Liver (tissue), 9 donors: ENCODE data around the gene NR3C1. TPM values are rescaled to one million over a fixed set of nuclear protein-coding genes. Genes with fewer than 3 reads are reported as not detected.
A peak's percentile ranks its signal among the peaks of the same experiment; 100 is the strongest.

Experiments used
- DNase-seq: peaks from one replicate; pipeline ENCODE4 v3.0.0-alpha.2; 2017; ENCODE audit warnings: low spot score
- H3K27ac ChIP-seq, 2 donors: one replicate each; pipeline ENCODE4 v1.7.0; 2013; ENCODE audit warnings: inconsistent platforms in 2 of 2, low read length in 2 of 2, control low read depth in 1 of 2, low read depth in 1 of 2, mild to moderate bottlenecking in 1 of 2
- H3K27me3 ChIP-seq, 4 donors: one replicate each; pipeline versions ENCODE4 v1.6.1 to v1.7.0; 2013; ENCODE audit warnings: low read length in 3 of 4, inconsistent platforms in 1 of 4, mild to moderate bottlenecking in 1 of 4, moderate library complexity in 1 of 4; ENCODE audit not compliant: control insufficient read depth in 4 of 4, insufficient read depth in 4 of 4
- H3K36me3 ChIP-seq, 4 donors: one replicate each; pipeline versions ENCODE4 v1.6.1 to v1.7.0; 2013; ENCODE audit warnings: low read length in 3 of 4, mild to moderate bottlenecking in 3 of 4, low read depth in 1 of 4, moderate library complexity in 1 of 4; ENCODE audit not compliant: control insufficient read depth in 4 of 4, insufficient read depth in 3 of 4
- H3K4me1 ChIP-seq, 4 donors: one replicate each; pipeline versions ENCODE4 v1.6.1 to v1.7.0; 2013; ENCODE audit warnings: low read length in 3 of 4, mild to moderate bottlenecking in 3 of 4, moderate library complexity in 1 of 4; ENCODE audit not compliant: control insufficient read depth in 4 of 4, insufficient read depth in 4 of 4
- H3K4me3 ChIP-seq, 3 donors: one replicate each; pipeline versions ENCODE4 v1.6.1 to v1.7.0; 2013; ENCODE audit warnings: low read length in 3 of 3, control low read depth in 1 of 3, low read depth in 1 of 3, mild to moderate bottlenecking in 1 of 3
- H3K9ac ChIP-seq, 2 donors: one replicate each; pipeline ENCODE4 v1.7.0; 2013; ENCODE audit warnings: low read length in 2 of 2, mild to moderate bottlenecking in 2 of 2, moderate library complexity in 2 of 2, control low read depth in 1 of 2, low read depth in 1 of 2
- H3K9me3 ChIP-seq, 4 donors: one replicate each; pipeline versions ENCODE4 v1.6.1 to v1.7.0; 2013; ENCODE audit warnings: low read length in 3 of 4; ENCODE audit not compliant: control insufficient read depth in 4 of 4
- ATF3 ChIP-seq: IDR thresholded peaks from 2 replicates; pipeline ENCODE4 v1.6.1; 2016; ENCODE audit warnings: antibody characterized with exemption
- EGR1 ChIP-seq, 2 donors: IDR thresholded peaks; 2 replicates each; pipeline ENCODE4 v1.6.1; 2016 to 2018; ENCODE audit warnings: antibody characterized with exemption in 2 of 2, low read depth in 2 of 2
- FOXA1 ChIP-seq: IDR thresholded peaks from 2 replicates; pipeline ENCODE4 v1.6.1; 2016; ENCODE audit warnings: antibody characterized with exemption
- FOXA2 ChIP-seq: IDR thresholded peaks from 2 replicates; pipeline ENCODE4 v1.6.1; 2016; ENCODE audit warnings: antibody characterized with exemption
- GABPA ChIP-seq, 2 donors: IDR thresholded peaks in 1 of 2; conservative IDR thresholded peaks in 1 of 2; 2 replicates each; pipeline ENCODE4 v1.6.1; 2016; ENCODE audit warnings: antibody characterized with exemption in 2 of 2, mild to moderate bottlenecking in 1 of 2, moderate library complexity in 1 of 2
- HNF4A ChIP-seq, 2 donors: conservative IDR thresholded peaks; 2 replicates each; pipeline ENCODE4 v1.6.1; 2016; ENCODE audit warnings: antibody characterized with exemption in 2 of 2, mild to moderate bottlenecking in 2 of 2
- HNF4G ChIP-seq: IDR thresholded peaks from 2 replicates; pipeline ENCODE4 v1.6.1; 2016; ENCODE audit warnings: antibody characterized with exemption
- JUND ChIP-seq, 2 donors: IDR thresholded peaks; 2 replicates each; pipeline ENCODE4 v1.6.1; 2016; ENCODE audit warnings: antibody characterized with exemption in 2 of 2
- MAX ChIP-seq: IDR thresholded peaks from 2 replicates; pipeline ENCODE4 v1.6.1; 2016; ENCODE audit warnings: antibody characterized with exemption
- NR2F2 ChIP-seq: IDR thresholded peaks from 2 replicates; pipeline ENCODE4 v1.6.1; 2016; ENCODE audit warnings: antibody characterized with exemption
- RAD21 ChIP-seq, 2 donors: IDR thresholded peaks; 2 replicates each; pipeline ENCODE4 v1.6.1; 2016; ENCODE audit warnings: antibody characterized with exemption in 2 of 2, mild to moderate bottlenecking in 2 of 2
- REST ChIP-seq: IDR thresholded peaks from 2 replicates; pipeline ENCODE4 v1.6.1; 2016; ENCODE audit warnings: antibody characterized with exemption, mild to moderate bottlenecking
- RXRA ChIP-seq, 2 donors: IDR thresholded peaks; 2 replicates each; pipeline ENCODE4 v1.6.1; 2017 to 2018; ENCODE audit warnings: antibody characterized with exemption in 2 of 2, mild to moderate bottlenecking in 1 of 2
- SP1 ChIP-seq: IDR thresholded peaks from 2 replicates; pipeline ENCODE4 v1.6.1; 2018; ENCODE audit warnings: antibody characterized with exemption, mild to moderate bottlenecking
- TAF1 ChIP-seq: conservative IDR thresholded peaks from 2 replicates; pipeline ENCODE4 v1.6.1; 2016; ENCODE audit warnings: antibody characterized with exemption, mild to moderate bottlenecking
- YY1 ChIP-seq: IDR thresholded peaks from 2 replicates; pipeline ENCODE4 v1.6.1; 2016; ENCODE audit warnings: antibody characterized with exemption, mild to moderate bottlenecking
- ZBTB33 ChIP-seq: IDR thresholded peaks from 2 replicates; pipeline ENCODE4 v1.6.1; 2016; ENCODE audit warnings: antibody characterized with exemption
- WGBS: extraction: QIAGEN DNeasy Blood & Tissue Kit; methylation state at CpG from one replicate; pipeline ENCODE4 v1.1.7; 2013; 5-methylcytosine and 5-hydroxymethylcytosine counted together
- polyA plus RNA-seq, 2 donors: library from polyadenylated mRNA; stranded (reverse) in 1 of 2; unstranded in 1 of 2; fragments of 200-250 nt in 1 of 2; fragments of >200 nt in 1 of 2; fragmentation: Nextera tagmentation in 1 of 2; extraction: Ambion mirVana in 1 of 2; gene quantifications; one replicate each; pipeline versions ENCODE4 v1.2.1 to v1.2.3, GENCODE V29; 2013 to 2015
- total RNA-seq, 2 donors: library from RNA; depleted of rRNA; stranded (reverse); fragments of >200 nt; gene quantifications; one replicate each; pipeline ENCODE4 v1.2.3, GENCODE V29; 2014
- TF ChIP-seq, protein P1 (sequence below): fragments of 150-350 bp; IDR thresholded peaks from 2 replicates; pipeline ENCODE4 v1.5.1; 2017; ENCODE audit warnings: improper control_type of control experiment, low read depth, low read length; ENCODE audit not compliant: missing input control
- donor health status: healthy.
- donor health status: healthy.
- donor health status: healthy.
- donor health status: healthy.
- donor health status: healthy.

The NR3C1 gene
- total and polyA plus RNA-seq, 4 donors = 24.5 to 36.4 (median 29.0) TPM

- Histone ChIP-seq H3K27me3 (no peaks in the 10 kb centered on the region), H3K4me1 (peaks cover 9 to 26% (median 20%) of the 10 kb centered on the region in 4 donors), H3K9ac (no peak overlapping the region), H3K27ac (peak overlapping the region in 1 of 2 donors; percentile 10), H3K4me3 (no peak overlapping the region), H3K36me3 (peaks cover 0 to 3% (median under 1%) of the 10 kb centered on the region in 4 donors), H3K9me3 (no peaks in the 10 kb centered on the region)
- 85% methylated on average over 2 of the region's 2 CpGs for WGBS
- no peak for DNase-seq
- TF ChIP-seq ZBTB33 = no peak
- TF ChIP-seq NR2F2 = no peak
- TF ChIP-seq, protein P1, sequence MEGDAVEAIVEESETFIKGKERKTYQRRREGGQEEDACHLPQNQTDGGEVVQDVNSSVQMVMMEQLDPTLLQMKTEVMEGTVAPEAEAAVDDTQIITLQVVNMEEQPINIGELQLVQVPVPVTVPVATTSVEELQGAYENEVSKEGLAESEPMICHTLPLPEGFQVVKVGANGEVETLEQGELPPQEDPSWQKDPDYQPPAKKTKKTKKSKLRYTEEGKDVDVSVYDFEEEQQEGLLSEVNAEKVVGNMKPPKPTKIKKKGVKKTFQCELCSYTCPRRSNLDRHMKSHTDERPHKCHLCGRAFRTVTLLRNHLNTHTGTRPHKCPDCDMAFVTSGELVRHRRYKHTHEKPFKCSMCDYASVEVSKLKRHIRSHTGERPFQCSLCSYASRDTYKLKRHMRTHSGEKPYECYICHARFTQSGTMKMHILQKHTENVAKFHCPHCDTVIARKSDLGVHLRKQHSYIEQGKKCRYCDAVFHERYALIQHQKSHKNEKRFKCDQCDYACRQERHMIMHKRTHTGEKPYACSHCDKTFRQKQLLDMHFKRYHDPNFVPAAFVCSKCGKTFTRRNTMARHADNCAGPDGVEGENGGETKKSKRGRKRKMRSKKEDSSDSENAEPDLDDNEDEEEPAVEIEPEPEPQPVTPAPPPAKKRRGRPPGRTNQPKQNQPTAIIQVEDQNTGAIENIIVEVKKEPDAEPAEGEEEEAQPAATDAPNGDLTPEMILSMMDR = no peak
- no peak for TF ChIP-seq HNF4G
- TF ChIP-seq MAX = no peak
- no peak for TF ChIP-seq HNF4A (conservative IDR thresholded peaks at IDR 0.05)
- TF ChIP-seq RAD21 (IDR thresholded peaks at IDR 0.05) = no peak
- no peak for TF ChIP-seq GABPA (IDR thresholded peaks at IDR 0.05 in 1 of 2, conservative IDR thresholded peaks at IDR 0.05 in 1 of 2)
- TF ChIP-seq EGR1 (IDR thresholded peaks at IDR 0.05; ENCODE audit: low read depth in 2 of 2) = no peak
- no peak for TF ChIP-seq REST
- TF ChIP-seq JUND (IDR thresholded peaks at IDR 0.05) = no peak
- TF ChIP-seq FOXA1 = no peak
- TF ChIP-seq SP1 = no peak
- no peak for TF ChIP-seq RXRA (IDR thresholded peaks at IDR 0.05)
- no peak for TF ChIP-seq YY1
- no peak for TF ChIP-seq FOXA2
- no peak for TF ChIP-seq TAF1
- no peak for TF ChIP-seq ATF3
Observed at GRCh38 chr5:143343042-143343441, 60.4 kb downstream of the NR3C1 start.
